HG03060 (cell line): Measurements from ENCODE around the gene ADNP.
"Not testable (repeated sequence)": the region's sequence is repeated elsewhere in the genome, so short reads cannot be mapped to it uniquely, and the experiment has no call there.

Experiments
- ATAC-seq: cut with Tn5 transposase; IDR thresholded peaks from one replicate; pipeline ENCODE4 v1.9.1; 2021; ENCODE audit warnings: low read depth, moderate number of reproducible peaks; ENCODE audit not compliant: unreplicated experiment

The ADNP gene

DNA sequence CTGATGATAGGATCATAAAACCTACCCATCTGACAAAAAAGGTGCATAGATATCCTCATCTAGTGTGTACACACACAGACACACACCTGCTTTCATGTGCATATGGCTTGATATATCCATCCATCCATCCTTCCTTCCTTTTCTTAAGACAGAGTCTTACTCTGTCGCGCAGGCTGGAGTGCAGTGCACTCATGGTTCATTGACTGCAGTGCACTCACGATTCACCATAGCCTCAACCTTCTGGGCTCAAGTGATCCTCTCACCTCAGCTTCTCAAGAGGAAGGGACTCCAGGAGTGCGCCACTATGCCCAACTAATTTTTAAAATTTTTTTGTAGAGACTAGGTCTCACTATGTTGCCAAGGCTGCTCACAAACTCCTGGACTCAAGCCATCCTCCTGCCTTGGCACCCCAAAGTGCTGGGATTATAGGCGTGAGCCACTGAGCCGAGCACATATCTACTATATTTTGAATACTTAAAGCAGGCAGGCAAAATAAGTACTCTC lies 27.1 kb downstream of the ADNP start:
- no peak for ATAC-seq

DNA sequence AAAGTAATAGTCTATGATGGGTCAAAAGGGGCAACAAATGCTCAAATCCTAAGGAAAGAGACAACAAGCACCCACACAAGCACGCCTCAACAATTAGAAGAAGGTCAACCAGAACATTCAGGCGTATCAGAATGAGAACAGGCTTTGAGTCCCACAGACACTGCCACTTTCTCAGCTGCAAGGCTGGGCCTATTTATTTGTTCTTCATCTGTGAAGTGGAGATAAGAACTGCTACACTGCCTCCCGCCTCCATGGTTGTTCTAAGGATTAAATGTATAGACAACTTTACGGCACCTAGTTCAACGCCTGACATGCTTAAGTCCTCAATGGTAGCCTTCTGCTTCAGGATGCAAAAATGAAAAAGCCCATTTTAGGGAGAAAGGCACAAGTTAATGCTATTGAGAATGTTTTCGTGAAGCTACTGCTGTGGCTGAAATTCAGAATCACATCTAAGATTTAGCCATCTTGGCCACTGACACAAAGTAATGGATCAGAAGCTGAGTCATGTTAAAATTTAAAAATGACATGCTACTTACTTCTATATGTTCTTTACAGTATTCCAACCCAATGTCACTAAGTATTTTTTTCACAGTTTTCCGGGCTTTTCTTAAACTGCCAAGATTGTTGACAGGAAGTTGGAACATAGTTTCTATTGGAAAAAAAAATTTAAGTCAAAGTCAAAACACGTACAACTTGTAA lies 27.7 kb downstream of the ADNP start:
- no peak for ATAC-seq

DNA sequence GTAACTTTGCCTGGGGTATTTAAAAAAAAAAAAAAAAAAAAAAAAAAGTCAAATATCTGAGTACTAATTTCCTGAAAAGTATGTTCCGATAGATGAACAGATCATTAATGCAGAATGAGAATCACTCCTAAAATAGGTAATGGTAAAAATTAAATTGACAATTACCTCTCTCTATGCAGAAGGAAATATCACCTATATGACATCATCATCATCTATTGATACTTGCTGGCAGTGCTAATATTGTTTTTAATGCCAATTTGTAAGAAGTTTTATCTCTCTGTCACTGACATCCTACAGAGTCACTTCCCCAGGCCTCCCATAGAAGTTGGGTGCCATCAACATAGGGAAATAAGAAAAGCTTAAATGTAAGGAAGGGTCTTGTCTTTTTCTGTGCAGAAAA lies 29.9 kb downstream of the ADNP start:
- no peak for ATAC-seq

DNA sequence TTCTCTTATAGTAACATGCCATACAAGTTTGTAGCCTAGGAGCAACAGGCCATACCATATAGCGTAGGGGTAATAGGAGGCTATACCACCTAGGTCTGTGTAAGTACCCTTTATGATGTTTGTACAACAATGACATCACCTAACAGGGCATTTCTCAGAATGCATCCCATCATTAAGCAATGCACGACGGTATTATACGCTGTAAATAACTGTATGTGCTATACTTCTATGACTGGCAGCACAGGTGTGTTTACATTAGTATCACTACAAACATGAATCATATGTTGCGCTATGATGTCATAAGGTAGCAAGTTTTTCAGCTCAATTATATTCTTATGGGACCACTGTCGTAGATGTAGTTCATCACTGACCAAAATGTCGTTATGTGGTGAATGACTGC lies 31.0 kb downstream of the ADNP start:
- ATAC-seq, result no peak

DNA sequence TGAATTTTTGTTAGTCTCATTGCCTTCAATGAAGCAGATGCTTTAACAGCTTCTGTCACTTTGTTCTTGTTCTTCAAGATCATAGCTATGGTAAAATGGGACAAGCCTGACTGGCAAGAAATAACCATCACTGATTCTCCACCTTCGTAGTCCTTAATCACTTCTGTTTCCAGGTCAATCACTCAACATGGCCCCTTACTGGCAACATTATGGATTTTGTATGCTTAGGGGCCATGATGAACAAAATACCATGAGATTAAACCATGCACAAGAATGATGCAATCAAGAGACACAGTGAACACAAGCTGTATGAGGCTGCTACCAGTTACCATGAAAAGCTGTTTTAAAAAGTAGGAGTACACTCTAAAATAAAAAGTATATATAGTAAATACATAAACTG lies 32.8 kb downstream of the ADNP start:
- no peak for ATAC-seq

DNA sequence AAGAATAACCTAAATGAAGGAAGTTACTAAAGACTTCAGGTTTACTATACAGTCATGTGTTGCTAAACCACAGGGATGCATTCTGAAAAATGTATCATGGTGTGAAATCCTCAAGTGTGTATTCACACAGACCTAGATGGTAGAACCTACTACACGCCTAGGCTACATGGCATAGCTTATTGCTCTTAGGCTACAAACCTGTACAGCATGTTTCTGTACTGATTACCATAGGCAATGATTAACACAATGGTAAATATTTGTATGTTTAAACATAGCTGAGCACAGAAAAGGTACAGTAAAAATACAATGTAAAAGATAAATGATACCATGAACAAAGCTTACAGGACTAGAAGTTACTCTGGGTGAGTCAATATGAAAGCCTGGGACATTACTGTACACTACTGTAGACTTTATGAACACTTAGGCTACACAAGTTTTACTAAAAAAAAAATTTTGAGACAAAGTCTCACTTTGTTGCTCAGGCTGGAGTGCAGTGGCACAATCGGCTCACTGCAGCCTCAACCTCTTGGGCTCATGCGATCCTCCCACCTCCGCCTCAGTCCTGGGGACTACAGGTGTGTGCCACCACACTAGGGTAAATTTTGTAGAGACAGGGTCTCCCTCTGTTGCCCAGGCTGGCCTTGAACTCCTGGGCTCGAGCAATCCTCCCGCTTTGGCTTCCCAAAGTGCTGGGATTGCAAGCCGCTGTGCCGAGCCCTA lies 36.0 kb downstream of the ADNP start:
- no peak for ATAC-seq

DNA sequence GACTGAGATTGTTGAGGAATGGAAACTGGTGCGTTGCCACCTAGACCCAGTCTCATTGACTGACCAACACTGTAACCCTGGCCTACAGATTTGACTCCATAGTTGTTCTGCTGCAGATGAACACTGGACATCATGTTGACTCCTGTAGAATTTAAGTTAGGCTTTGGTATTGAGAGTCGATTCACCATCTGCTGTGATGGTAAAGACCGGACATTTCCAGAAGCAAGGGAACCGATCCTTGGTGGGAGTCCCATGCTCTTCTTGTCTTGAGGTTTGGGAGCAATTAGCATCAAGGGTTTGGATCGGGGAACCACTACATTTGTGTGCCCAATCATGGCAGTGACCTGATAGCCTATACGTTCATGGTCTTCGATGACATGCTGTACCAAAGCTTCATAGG lies 37.6 kb downstream of the ADNP start:
- no peak for ATAC-seq

DNA sequence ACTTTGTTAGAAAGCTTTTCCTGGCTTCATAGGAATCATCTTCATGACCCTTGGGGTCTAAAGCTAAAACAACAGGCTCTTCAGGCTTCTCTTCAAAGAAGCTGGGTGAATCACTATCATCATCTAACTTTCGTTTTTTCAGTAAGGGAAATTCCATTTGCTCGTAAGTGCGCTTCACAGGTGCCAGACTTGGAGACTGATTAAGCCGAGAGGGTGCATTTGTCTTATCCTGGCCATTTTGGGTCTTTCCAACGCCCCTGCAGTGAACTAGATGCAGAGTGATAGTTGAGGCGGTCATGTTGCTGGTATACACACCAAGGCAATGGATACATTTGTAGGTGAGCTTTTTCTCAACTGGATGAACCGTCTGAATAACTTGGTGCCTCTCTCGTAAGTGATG lies 38.8 kb downstream of the ADNP start:
- ATAC-seq, result no peak

DNA sequence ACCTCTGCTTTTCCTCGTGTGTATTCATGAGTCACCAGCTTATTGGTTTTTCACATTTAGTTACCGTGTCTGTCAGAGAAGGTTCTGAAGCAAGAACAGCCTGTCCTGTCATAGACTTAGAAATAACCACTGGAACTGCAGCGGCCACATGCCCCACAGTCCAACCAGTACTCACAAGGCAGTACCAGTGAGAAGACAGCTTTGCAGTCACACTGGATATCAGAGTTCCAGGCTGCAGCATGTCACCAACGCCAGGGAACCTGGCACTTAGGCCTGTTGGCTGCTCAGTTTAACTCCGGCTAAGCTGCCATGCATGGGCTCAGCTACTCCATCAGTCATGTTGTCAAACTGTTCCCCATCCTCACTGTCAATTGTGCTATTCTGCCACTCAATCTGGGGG lies 40.1 kb downstream of the ADNP start:
- ATAC-seq, result no peak

DNA sequence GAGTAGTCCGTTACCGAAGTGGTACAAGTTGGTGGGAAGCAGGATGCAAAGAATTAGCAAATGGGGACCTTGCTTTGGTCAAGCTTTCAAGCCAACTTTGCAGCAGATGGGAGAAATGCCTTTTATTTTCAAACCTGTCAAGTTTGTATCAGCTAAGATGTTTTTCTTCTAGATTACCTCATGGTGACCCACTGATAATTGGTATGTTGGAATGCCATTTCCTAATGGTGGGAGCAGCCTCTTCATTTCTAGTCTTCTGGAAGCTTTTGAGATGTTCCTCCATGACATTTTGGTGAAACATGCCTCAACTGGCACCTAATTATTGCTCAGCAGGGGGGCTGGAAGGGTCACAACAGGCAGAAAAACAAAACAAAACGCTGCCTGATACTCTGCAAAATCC lies 43.7 kb downstream of the ADNP start:
- no peak for ATAC-seq

DNA sequence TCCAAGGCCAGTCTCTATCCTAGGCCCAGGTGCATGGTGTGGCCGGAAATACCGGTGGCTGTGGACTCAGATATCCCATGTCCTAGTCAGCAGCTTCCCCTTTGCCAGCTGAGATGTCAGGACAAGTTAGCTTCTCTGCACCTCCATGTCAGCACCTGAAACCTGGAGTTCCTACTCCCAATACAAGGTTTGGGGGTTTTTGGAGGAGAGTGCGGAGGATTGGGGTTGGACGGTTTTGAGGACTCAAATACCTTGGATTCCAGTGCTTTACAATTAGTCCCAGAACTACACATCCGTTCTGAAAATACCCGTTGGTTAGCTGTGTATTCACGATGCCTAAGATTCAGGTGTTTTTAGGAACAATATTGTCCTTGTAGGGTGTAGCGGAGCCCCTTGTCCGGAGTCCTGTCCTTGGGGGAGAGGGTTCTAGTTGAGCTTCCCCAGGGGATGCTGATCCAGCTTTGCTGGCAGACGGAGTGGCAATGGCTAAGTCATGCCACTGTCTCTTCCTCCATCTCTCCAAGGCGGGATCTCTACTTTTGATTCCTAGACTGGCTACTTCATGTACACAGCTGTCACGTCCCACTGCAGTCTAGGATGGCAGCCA lies 45.0 kb downstream of the ADNP start:
- ATAC-seq, result no peak

DNA sequence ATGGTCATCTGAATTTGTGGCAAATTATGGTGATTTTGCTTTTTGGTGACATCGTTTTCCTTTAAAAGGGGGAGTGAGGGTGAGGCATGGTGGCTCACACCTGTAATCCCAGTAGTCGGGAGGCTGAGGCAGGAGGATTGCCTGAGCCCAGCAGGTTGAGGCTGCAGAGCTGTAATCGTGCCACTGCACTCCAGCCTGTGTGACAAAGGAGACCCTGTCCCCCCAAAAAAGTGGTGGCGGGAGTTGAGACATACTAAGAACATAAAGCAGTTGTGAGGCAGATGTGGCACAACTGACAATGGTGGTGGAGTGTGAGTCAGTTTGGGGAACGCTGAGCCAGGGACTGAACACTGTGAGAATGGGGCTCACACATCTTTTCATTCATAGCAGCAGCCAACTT lies 45.5 kb downstream of the ADNP start:
- no peak for ATAC-seq

DNA sequence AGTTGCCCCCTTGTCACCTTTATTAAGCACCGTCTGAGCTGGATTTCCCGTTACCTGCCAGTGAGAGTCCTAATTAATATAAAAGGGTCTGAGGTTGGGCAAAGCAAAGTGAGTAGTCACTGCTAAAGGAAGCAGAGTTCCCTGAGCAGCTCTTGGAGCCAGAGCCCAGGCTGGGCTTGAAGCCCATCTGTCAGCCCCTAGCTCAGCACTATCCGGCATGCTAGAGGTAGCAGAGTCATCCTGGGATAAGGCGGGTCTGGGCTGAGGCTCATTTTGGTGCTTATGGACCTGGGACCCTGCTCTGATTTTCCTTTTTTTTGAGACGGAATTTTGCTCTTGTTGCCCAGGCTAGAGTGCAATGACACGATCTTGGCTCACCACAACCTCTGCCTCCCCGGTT lies 46.2 kb downstream of the ADNP start:
- no peak for ATAC-seq

DNA sequence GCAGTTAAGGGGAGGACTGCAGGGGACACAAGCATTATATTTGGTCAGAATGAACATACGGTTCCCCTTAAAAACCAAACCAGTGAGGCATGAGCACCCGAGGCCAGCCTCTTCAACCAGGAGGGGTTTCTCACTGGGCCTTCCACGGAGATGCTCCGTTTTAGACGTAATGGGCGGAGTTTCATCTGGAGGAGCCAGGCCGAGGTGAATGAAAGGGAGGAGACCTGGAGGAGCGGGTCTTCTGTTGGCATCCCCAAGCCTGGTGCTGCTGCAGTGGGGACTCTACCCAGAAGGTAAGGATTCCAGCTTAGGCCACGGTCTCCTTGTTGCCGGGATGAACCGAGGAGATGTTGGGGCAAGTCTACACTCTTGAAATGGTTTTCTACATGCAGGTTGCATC lies 47.4 kb downstream of the ADNP start:
- ATAC-seq, result no peak

DNA sequence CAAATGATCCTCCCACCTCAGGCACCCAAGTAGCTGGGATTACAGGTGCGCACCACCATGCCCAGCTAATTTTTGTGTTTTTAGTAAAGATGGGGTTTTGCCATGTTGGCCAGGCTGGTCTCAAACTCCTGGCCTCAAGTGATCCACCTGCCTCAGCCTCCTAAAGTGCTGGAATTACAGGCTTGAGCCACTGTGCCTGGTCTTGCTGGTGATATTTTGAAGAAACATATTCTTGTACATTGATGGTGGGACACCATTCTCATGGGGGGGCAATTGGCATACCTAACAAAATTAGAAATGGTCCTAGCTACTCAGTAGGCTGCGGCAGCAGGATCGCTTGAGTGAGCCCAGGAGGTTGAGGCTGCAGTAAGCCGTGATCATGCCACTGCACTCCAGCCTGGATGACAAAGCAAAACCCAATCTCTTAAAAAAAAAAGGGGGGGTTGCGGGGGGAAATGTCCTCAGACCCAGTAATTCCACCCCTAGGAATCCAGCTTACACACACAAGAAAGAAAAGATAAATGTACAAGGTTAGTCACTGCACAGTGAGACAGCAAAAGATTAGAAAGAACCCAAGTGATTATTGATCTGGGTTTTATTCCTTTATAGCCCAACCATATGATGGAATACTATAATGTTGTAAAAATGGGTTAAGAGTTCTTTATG lies 49.3 kb downstream of the ADNP start:
- not testable (repeated sequence) for ATAC-seq

DNA sequence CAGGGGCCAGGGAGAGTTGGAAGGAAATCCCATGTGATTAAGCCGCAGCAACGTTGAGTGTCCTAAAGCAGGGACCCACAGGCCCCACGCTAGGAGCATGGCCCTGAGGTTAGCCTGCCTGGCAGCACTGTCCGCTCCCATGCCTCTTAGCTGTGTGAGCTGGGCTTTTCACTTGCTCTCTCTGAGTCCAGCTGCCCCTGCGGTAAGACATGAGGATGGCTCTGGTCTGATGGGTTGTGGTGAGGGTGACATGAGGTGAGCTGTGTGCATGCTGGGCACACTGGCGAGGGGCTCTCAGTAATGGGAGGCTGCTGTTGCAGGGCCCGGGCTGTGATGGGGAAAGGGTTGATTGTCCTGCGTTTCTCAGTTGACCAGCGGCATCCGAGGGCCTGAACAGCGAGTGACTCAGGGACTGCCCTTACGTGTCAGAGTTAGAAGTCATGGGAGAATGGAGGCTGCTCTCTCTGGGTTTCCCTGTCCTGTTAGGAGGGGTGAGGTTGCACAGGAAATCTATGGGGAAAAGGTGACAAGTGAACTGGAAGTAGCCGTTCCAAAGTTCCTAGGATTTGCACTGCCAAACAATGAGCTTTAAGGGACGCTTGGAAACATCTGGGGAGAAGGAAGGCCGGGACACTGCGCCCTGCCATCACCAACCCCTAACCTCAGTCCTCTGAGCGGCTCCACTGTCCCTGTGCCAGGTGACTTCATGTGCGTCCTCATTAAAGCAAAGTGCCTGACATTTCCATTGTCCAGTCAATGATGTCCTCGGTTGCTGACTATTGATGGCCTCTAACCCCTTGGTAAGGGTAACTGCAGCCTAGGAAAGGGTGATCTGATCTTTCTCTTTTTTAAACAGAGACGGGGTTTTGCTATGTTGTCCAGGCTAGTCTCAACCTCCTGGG lies 51.3 kb downstream of the ADNP start:
- no peak for ATAC-seq

DNA sequence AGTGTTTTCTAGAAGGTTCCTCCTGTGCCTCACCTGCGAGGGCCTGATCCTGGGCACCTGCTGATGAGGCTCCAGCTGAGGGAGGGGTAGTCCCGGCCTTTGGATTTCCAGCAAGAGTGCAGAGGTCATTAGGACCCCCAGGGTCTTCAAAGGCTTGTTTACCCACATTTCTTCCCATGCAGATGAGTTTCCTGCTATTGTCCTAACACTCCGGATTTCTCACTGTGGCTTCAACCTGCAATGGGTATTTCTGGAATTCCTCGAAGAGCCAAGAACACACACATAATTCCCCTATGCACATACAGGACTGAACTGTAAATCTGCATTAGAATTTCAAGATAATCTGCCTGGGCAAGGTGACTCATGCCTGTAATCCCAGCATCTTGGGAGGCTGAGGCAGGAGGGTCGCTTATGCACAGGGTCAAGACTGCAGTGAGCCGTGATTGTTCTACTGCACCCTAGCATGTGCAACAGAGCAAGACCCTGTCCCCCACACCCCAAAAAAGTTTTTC lies 53.9 kb downstream of the ADNP start:
- no peak for ATAC-seq

DNA sequence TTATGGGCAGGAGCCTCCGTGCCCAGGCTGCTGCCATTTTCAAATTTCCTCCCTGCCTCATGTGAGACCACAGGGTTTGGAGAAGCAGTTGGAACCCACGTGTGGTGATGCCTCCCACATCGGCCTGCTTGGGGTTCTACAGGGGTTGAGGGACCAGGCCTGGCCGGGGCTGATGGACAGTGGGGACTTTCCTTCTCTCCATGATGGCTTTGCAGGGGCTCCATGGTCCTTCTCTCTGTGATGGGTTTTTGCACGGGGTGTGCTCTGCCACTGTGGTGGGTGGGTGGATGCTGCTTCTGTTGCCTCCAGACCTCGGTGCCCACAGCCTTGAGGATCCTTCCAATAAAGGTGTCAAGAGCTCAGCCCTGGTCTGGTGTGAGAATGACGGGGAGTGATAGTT lies 54.4 kb downstream of the ADNP start:
- ATAC-seq, result no peak

DNA sequence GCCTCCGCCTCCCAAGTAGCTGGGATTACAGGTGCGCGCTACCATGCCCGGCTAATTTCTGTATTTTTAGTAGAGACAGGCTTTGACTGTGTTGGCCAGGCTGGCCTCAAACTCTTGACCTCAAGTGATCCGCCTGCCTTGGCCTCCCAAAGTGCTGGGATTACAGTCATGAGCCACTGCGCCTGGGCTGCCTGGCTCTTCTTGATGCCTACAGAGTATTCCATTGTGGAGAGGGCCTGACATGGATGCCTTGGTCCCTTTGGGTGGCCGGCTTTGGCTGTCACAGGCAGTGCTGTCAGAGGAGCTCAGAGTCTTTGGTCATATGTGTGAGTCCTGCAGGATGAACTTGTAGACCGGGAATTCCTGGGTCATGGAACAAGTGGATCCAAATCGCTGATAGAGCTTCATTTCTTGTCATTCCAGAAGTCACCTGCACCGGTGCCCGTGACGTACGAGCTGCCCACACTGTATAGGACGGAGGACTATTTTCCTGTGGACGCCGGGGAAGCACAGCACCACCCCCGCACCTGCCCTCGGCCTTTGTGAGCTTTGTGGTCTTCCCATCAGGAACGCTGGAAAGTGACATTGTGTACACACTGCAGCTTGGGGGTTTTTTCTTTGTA lies 55.1 kb downstream of the ADNP start:
- no peak for ATAC-seq
